AG09309 (cell line): Measurements from ENCODE around the gene SSMEM1.
"Not testable (repeated sequence)": the region's sequence is repeated elsewhere in the genome, so short reads cannot be mapped to it uniquely, and the experiment has no call there.

ENCODE experiments used
- DNase-seq: peaks from one replicate; pipeline ENCODE4 v3.0.0-alpha.2; 2010; ENCODE audit warnings: low read depth
- H3K4me3 ChIP-seq: 2 replicates; pipeline ENCODE4 v1.5.1; 2011; ENCODE audit warnings: mild to moderate bottlenecking, low read depth, low read length, moderate library complexity; ENCODE audit not compliant: control insufficient read depth
- TF ChIP-seq, protein P1 (sequence below): IDR thresholded peaks from 2 replicates; pipeline ENCODE4 v1.5.1; 2011; ENCODE audit warnings: mild to moderate bottlenecking, low read depth, low read length, inconsistent platforms; ENCODE audit not compliant: insufficient read depth, control insufficient read depth; ENCODE audit errors: missing control alignments

The SSMEM1 gene

DNA sequence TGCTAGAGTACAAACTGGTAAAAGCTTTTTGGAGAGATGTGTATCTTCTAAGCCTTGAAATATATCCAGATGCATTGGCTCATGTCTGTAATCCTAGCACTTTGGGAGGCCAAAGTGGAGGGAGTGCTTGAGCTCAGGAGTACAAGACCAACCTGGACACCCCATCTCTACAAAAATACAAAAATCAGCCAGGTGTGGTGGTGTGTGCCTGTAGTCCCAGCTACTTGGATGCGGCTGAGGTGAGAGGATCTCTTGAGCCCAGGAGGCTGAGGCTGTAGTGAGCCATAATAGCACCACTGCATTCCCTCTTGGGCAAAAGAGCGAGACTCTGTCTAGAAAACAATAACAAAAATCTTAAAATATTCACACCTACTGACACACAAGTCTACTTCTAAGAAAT lies 28.0 kb upstream of the SSMEM1 start:
- H3K4me3 ChIP-seq = no peak overlapping the region
- TF ChIP-seq, protein P1, sequence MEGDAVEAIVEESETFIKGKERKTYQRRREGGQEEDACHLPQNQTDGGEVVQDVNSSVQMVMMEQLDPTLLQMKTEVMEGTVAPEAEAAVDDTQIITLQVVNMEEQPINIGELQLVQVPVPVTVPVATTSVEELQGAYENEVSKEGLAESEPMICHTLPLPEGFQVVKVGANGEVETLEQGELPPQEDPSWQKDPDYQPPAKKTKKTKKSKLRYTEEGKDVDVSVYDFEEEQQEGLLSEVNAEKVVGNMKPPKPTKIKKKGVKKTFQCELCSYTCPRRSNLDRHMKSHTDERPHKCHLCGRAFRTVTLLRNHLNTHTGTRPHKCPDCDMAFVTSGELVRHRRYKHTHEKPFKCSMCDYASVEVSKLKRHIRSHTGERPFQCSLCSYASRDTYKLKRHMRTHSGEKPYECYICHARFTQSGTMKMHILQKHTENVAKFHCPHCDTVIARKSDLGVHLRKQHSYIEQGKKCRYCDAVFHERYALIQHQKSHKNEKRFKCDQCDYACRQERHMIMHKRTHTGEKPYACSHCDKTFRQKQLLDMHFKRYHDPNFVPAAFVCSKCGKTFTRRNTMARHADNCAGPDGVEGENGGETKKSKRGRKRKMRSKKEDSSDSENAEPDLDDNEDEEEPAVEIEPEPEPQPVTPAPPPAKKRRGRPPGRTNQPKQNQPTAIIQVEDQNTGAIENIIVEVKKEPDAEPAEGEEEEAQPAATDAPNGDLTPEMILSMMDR = no peak
- no peak for DNase-seq

DNA sequence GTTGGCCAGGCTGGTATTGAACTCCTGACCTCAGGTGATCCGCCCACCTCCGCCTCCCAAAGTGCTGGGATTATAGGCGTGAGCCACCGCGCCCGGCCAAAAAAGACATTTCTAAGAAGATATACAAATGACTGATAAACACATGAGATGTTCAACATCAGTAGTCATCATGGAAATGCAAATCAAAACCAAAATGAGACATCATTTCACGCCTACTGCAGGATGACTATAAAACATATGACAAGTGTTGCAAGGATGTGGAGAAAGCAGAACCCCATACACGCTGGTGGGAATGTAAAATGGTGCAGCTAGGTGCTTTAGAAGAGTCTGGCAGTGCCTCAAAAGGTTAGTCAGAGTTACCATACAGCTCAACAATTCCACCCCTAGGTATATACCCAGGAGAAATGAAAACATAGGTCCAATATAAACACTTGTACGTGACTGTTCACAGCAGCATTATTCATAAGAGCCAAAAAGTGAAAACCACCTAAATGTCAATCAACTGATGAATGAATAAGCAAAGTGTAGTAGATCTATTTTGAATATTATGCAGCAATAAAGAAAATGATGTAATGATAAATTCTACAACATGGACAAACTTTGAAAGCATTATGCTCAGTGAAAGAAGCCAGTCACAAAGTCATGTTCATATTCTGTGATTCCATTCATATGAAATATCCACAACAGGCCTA lies 26.9 kb upstream of the SSMEM1 start:
- H3K4me3 ChIP-seq = no peak overlapping the region
- TF ChIP-seq, protein P1 = no peak
- no peak for DNase-seq

DNA sequence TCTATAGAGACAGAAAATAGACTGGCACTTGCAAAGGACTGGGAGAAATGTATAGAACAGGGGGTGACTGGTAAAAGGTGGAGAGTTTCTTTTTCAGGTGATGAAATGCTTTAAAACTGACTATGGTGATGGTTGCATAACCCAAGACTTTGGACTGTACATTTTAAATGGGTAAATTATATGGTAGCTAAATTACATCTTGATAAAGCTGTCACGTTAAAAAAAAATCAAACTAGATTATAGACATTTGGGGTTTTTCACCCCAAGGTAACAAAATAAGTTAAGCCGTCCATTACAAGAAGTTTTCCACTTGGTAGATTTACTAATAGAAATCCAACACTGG lies 26.4 kb upstream of the SSMEM1 start:
- no peak overlapping the region for H3K4me3 ChIP-seq
- DNase-seq = no peak
- TF ChIP-seq, protein P1 = no peak

DNA sequence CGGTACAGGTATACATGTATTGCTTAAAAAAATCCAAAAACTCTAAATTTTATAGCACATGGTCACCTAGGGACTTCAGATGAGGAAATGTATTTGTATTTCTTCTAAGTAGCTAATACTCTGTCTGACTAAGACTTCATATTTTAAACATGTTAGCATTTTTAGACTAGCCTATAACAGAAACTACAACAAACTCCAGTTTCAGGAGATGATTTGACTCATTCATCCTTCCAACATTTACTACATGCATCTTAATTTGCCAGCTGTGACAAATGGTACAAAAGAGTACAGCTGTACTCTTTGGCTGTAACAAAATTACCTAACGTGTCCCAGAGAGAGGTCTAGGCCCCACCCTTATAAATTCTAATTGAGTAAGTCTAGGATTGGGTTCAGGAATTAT lies 24.7 kb upstream of the SSMEM1 start:
- no peak overlapping the region for H3K4me3 ChIP-seq
- no peak for DNase-seq
- TF ChIP-seq, protein P1 = no peak

DNA sequence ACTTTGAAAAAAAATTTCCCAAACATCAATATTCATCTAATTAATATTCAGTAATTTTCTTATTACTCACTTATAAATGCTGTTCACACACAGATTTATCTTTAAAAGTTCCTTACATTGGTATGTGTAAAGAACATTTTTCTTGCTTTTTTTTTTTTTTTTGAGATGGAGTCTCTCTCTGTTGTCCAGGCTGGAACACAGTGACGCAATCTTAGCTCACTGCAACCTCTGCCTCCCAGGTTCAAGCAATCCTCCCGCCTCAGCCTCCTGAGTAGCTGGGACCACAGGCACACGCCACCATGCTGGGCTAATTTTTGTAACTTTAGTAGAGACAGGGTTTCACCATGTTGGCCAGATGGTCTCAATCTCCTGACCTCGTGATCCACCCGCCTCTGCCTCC lies 23.3 kb upstream of the SSMEM1 start:
- not testable (repeated sequence) for H3K4me3 ChIP-seq, DNase-seq

DNA sequence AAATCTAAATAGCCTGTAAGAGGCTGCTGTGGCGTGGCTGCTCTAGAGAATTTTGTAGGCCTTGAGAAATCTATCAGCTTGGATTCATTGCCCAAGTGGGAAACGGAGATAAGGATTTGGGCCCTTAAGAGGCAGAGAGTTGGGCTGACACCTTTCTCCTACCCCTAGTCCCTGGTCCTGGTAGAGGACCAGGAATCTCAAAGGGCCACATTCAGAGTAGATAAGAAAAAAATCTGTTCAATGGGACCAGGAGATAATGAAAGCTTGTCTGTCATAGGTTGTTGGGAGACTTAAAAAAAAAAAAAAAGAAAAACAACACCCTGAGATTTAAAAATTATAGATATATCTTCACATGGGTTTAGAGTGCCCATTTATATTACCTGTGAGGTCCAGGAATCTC lies 20.3 kb upstream of the SSMEM1 start:
- no peak for DNase-seq
- H3K4me3 ChIP-seq = no peak overlapping the region
- TF ChIP-seq, protein P1 = no peak

DNA sequence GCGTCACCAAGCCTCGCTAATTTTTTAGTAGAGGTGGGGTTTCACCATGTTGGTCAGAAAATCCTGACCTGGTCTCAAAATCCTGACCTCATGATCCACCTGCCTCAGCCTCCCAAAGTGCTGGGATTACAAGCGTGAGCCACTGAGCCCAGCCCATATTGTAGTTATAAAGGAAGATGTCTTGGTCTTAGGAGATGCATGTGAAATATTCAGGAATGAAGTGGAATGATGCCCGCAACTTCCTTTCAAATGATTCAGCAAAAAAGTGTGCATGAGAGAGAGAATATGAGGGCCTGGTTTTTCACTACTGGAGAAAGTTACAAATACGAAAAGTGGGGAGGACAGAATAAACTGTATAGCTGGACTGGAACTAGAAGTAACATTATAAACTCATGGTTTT lies 18.3 kb upstream of the SSMEM1 start:
- TF ChIP-seq, protein P1 = no peak
- peak; percentile 32 for DNase-seq
- no peak overlapping the region for H3K4me3 ChIP-seq
